ENCODE data around the gene ARHGAP42. TPM values are rescaled to one million over a fixed set of nuclear protein-coding genes. Genes with fewer than 3 reads are reported as not detected.

ARHGAP42 gene
- total RNA-seq, 1 donor from 2014 or later: 25.3 TPM

DNA sequence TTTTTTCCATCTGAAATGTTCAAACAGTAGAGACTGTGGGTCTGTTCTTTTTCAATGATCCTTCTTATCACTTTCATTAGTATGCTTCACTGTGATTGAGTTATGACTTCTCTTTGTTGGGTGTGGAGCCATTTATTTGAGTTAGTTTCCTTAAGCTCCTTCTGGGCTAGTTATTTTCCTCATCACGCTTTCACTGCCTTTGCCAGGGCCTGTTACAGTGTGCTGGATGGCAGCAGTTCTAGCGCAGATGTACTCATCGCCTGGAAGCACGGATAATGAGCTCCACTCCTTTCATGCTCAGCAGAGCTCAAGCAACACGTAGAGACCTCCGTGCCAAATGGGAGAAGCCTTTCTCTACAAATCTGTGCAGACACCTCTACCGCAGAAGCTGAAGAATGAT, 7.0 kb upstream of the ARHGAP42 start:
- Mint-ChIP-seq H3K27me3 (no peaks in the 10 kb centered on the region), H3K9me3 (ENCODE audit: low read depth) (no peaks in the 10 kb centered on the region), H3K4me3 (ENCODE audit: low read depth) (no peak overlapping the region), H3K27ac (no peak overlapping the region), H3K4me1 (ENCODE audit: low read depth) (peaks cover 21% of the 10 kb centered on the region), H3K36me3 (ENCODE audit: insufficient read depth) (no peaks in the 10 kb centered on the region)
- DNase-seq (ENCODE audit: low spot score, unreplicated experiment): no peak
- TF ChIP-seq, protein P1, sequence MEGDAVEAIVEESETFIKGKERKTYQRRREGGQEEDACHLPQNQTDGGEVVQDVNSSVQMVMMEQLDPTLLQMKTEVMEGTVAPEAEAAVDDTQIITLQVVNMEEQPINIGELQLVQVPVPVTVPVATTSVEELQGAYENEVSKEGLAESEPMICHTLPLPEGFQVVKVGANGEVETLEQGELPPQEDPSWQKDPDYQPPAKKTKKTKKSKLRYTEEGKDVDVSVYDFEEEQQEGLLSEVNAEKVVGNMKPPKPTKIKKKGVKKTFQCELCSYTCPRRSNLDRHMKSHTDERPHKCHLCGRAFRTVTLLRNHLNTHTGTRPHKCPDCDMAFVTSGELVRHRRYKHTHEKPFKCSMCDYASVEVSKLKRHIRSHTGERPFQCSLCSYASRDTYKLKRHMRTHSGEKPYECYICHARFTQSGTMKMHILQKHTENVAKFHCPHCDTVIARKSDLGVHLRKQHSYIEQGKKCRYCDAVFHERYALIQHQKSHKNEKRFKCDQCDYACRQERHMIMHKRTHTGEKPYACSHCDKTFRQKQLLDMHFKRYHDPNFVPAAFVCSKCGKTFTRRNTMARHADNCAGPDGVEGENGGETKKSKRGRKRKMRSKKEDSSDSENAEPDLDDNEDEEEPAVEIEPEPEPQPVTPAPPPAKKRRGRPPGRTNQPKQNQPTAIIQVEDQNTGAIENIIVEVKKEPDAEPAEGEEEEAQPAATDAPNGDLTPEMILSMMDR (IDR thresholded peaks at IDR 0.05; ENCODE audit: unreplicated experiment): no peak

DNA sequence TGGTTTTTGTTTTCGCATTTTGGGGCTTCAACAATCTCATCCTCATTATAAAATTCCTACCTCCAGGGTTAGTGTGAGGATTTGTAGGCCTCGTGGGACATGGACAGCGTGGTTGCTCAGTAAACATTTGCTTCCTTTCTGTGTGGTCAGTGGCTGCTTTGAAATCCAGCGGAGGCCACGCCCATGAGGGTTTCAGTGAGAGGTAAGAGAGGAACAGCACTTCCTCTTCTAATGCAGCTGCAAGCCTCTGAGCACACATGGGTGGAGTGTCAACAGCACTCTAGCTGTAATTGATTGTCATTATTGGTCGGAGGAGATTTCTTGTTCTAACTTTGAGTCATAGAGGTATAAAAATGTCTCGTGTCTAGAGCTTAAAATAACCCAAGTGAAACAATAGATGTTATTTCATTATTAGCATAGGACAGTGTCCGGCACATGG, 6.0 kb upstream of the ARHGAP42 start:
- DNase-seq (ENCODE audit: low spot score, unreplicated experiment): no peak
- no peaks in the 10 kb centered on the region for H3K36me3 Mint-ChIP-seq (ENCODE audit: insufficient read depth)
- peaks cover 16% of the 10 kb centered on the region for H3K4me1 Mint-ChIP-seq (ENCODE audit: low read depth)
- no peak overlapping the region for H3K4me3 Mint-ChIP-seq (ENCODE audit: low read depth)
- peak overlapping the region; percentile 38 for H3K27ac Mint-ChIP-seq
- TF ChIP-seq, protein P1 (IDR thresholded peaks at IDR 0.05; ENCODE audit: unreplicated experiment): no peak
- no peaks in the 10 kb centered on the region for H3K27me3 Mint-ChIP-seq
- H3K9me3 Mint-ChIP-seq (ENCODE audit: low read depth): no peaks in the 10 kb centered on the region

DNA sequence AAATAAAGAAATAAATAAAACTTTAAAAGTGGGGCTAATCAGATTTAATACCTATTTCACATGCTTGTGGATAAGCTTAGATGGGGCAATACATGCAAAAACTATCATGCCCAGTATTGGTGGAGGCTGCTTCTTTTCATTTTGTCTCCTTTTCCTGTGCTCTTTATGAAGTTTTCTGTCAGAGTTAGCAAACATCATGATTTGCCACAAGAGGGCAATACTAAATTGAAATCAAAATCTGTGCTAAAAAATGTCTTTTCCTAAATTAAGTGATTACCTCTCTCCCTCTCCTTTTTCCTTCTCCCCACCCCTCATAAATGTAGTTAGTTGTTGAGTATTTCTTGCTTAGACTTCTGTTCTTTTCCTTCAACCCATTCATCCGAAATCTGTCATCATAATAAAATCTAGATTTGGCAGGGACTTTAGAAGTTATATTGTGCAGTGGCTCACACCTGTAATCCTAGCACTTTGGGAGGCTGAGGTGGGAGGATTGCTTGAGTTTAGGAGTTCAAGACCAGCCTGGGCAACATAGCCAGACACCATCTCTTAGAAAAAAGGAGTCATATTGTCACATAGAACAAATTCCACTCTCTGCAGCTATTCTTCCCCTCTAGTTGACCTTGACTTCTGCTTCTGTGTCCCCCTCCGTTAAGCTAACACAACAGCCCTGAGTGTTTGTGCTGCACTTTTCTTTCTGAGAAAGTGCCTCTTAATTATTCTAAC, 4.7 kb upstream of the ARHGAP42 start:
- TF ChIP-seq, protein P1 (IDR thresholded peaks at IDR 0.05; ENCODE audit: unreplicated experiment): peak; percentile 46
- H3K27ac Mint-ChIP-seq: no peak overlapping the region
- H3K4me3 Mint-ChIP-seq (ENCODE audit: low read depth): no peak overlapping the region
- no peak for DNase-seq (ENCODE audit: low spot score, unreplicated experiment)
- no peaks in the 10 kb centered on the region for H3K27me3 Mint-ChIP-seq
- no peaks in the 10 kb centered on the region for H3K36me3 Mint-ChIP-seq (ENCODE audit: insufficient read depth)
- H3K9me3 Mint-ChIP-seq (ENCODE audit: low read depth): no peaks in the 10 kb centered on the region
- peaks cover 20% of the 10 kb centered on the region for H3K4me1 Mint-ChIP-seq (ENCODE audit: low read depth)

DNA sequence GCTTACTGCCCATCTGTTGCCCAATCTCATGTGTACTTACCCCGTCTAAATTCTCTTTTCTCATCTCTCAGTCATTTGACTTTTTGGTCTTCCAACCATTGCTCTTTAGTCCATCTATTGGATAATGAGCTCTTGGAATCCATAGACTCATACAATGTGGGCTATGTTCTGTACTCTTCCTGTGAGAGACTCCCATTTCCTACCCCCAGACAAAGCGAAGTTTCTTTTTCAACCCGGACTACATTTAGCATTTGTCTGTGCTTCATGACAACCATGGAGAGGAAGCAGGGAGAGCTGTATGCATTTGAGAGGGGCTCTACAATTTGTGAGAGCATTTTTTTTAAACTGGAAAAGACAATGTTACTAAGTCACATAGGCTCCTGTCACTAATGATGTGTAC, 4.0 kb upstream of the ARHGAP42 start:
- no peaks in the 10 kb centered on the region for H3K36me3 Mint-ChIP-seq (ENCODE audit: insufficient read depth)
- no peak overlapping the region for H3K4me3 Mint-ChIP-seq (ENCODE audit: low read depth)
- no peaks in the 10 kb centered on the region for H3K27me3 Mint-ChIP-seq
- H3K9me3 Mint-ChIP-seq (ENCODE audit: low read depth): no peaks in the 10 kb centered on the region
- TF ChIP-seq, protein P1 (IDR thresholded peaks at IDR 0.05; ENCODE audit: unreplicated experiment): no peak
- H3K4me1 Mint-ChIP-seq (ENCODE audit: low read depth): peaks cover 23% of the 10 kb centered on the region
- DNase-seq (ENCODE audit: low spot score, unreplicated experiment): no peak
- no peak overlapping the region for H3K27ac Mint-ChIP-seq

DNA sequence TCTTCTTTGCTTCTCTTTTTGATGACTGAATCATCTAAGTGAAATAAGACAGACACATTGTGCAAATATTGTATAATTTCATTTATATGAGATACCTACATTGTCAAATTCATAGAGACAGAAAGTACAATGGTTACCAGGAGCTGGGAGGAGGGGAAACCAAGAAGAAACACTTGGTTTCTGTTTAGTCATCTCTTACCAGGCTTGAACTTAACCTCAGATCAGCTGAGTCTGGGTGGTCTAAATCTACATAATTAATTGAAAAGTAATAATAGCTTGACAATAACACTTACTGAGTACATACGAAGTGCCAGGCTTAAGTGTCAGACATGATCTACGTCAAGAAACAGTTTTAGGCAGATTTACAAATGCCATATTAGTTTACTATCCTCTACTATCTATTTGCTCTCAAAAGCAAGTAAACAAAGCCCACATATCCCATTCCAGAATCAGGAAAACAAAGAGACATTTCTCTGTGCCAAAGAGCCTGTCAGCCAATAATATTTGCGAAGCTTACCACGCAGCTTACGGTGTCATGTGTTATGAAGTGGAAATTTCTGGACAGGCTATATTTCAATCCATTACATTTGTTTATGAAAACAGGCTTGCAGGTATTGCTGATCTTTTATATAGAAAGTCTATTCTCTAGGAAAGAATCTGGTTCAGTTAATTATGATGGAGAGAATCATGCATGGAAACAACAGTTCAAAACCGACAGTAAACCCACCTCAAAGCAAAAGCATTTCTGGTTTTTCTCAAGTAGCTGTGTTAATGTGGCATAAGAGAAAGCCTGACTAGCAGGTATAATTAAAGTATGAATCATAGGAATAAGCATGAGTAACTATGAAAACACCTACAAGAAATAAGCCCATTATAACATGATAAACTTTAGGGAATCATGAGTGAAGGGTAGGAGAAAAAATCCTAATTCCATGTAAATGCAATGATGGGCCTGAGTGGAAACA, 2.7 kb upstream of the ARHGAP42 start:
- no peaks in the 10 kb centered on the region for H3K27me3 Mint-ChIP-seq
- no peaks in the 10 kb centered on the region for H3K36me3 Mint-ChIP-seq (ENCODE audit: insufficient read depth)
- H3K27ac Mint-ChIP-seq: no peak overlapping the region
- no peak for DNase-seq (ENCODE audit: low spot score, unreplicated experiment)
- no peaks in the 10 kb centered on the region for H3K9me3 Mint-ChIP-seq (ENCODE audit: low read depth)
- H3K4me1 Mint-ChIP-seq (ENCODE audit: low read depth): peaks cover 34% of the 10 kb centered on the region
- no peak overlapping the region for H3K4me3 Mint-ChIP-seq (ENCODE audit: low read depth)
- TF ChIP-seq, protein P1 (IDR thresholded peaks at IDR 0.05; ENCODE audit: unreplicated experiment): no peak
